Heart left ventricle (tissue), 13 donors: Measurements from ENCODE around the gene DEGS1.

Experiments used
- CTCF ChIP-seq, 12 donors: fragments of 200-600 bp; sonication (generic) in 4 of 12; IDR thresholded peaks; one replicate each; pipeline versions ENCODE4 v1.5.0 to v1.8.0; 2018 to 2022; ENCODE audit warnings: antibody characterized with exemption in 12 of 12, mild to moderate bottlenecking in 5 of 12
- POLR2A ChIP-seq, 2 donors: fragments of 450-650 bp; IDR thresholded peaks; one replicate each; pipeline ENCODE4 v1.6.1; 2017; ENCODE audit warnings: antibody characterized with exemption in 2 of 2, mild to moderate bottlenecking in 2 of 2, moderate library complexity in 2 of 2
- donor health status: ischemic (EF 13 %, LVEDD 7.1; RV severe dilation, severe dysfunction).
- donor health status: DM: no; HTN: yes; CAD: no.
- donor health status: DM: no; HTN: no; CAD: no.
- donor health status: ischemic (EF 25% LVEDD 6.9; RV normal size, moderate dysfunction).
- donor health status: ischemic (EF 25% LVEDD 5.7; RV mildly dilated, moderate dysfunction).
- donor health status: ischemic (EF 35%, LVEDD 5.7; RV mildly dilated, moderate dysfunction).
- donor health status: nonischemic (EF 11% LVEDD 7.7; RV severe dilation, severe dysfunction).
- donor health status: DM: yes; HTN: yes; CAD: no.
- donor health status: PGD.
- donor health status: ischemic (EF 29% LVEDD 5.4; RV normal size, mild dysfunction).
- donor health status: nonischemic (EF 23%, LVEDD 6.1; RV moderate dilation, normal function).

DNA sequence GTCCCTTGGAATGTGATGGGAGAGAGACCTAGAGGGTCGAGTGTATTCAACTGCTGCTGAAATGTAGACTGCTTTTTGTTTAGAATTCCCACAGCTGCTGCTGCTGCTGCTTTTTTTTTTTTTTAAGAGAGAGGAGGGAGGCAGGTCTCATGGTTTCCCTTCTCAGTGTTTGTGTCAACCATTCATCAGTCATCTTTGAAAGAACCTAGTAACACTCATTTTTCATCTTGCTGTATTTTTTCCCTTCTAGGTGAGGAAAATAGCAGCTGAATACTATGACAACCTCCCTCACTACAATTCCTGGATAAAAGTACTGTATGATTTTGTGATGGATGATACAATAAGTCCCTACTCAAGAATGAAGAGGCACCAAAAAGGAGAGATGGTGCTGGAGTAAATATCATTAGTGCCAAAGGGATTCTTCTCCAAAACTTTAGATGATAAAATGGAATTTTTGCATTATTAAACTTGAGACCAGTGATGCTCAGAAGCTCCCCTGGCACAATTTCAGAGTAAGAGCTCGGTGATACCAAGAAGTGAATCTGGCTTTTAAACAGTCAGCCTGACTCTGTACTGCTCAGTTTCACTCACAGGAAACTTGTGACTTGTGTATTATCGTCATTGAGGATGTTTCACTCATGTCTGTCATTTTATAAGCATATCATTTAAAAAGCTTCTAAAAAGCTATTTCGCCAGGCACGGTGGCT, 9.2 kb downstream of the DEGS1 start:
- no peak for TF ChIP-seq CTCF (IDR thresholded peaks at IDR 0.05)
- TF ChIP-seq POLR2A (IDR thresholded peaks at IDR 0.05): no peak
